CD4-positive, alpha-beta T cell treated with Interleukin-2 at 100 ng/mL for 4 hours (primary cell): ENCODE measurements around the gene HLA-DRA.
"Not testable (repeated sequence)": the region's sequence is repeated elsewhere in the genome, so short reads cannot be mapped to it uniquely, and the experiment has no call there.

Experiments used
- DNase-seq: peaks from one replicate; pipeline ENCODE4 v3.0.0-alpha.2; 2020; ENCODE audit warnings: low spot score

The HLA-DRA gene

GRCh38 chr6:32431142-32431541, 8.5 kb upstream of the HLA-DRA start:
- DNase-seq = no peak

GRCh38 chr6:32432050-32432450, 7.6 kb upstream of the HLA-DRA start:
- DNase-seq = peak; percentile 49

GRCh38 chr6:32433950-32434349, 5.7 kb upstream of the HLA-DRA start:
- not testable (repeated sequence) for DNase-seq

- no peak for DNase-seq
Measured at GRCh38 chr6:32436186-32436585, 3.5 kb upstream of the HLA-DRA start.

GRCh38 chr6:32436995-32437836, 2.5 kb upstream of the HLA-DRA start:
- DNase-seq = peak; percentile 49

- DNase-seq = no peak
Measured at GRCh38 chr6:32439139-32439538, 548 bp upstream of the HLA-DRA start.

- DNase-seq = no peak
Measured at GRCh38 chr6:32442243-32442667, 2.6 kb downstream of the HLA-DRA start.

GRCh38 chr6:32442977-32443552, 3.4 kb downstream of the HLA-DRA start:
- no peak for DNase-seq

- DNase-seq = no peak
Measured at GRCh38 chr6:32444433-32444832, 4.7 kb downstream of the HLA-DRA start.

GRCh38 chr6:32445321-32445854, 5.7 kb downstream of the HLA-DRA start:
- DNase-seq = no peak

- DNase-seq = no peak
Measured at GRCh38 chr6:32447932-32448331, 8.2 kb downstream of the HLA-DRA start.

- DNase-seq = no peak
Measured at GRCh38 chr6:32449088-32449736, 9.5 kb downstream of the HLA-DRA start.

- no peak for DNase-seq
Measured at GRCh38 chr6:32457054-32457453, 17.4 kb downstream of the HLA-DRA start.

- DNase-seq = no peak
Measured at GRCh38 chr6:32459781-32460424, 20.2 kb downstream of the HLA-DRA start.

GRCh38 chr6:32460528-32460927, 20.8 kb downstream of the HLA-DRA start:
- no peak for DNase-seq

- DNase-seq = no peak
Measured at GRCh38 chr6:32461493-32461892, 21.8 kb downstream of the HLA-DRA start.

GRCh38 chr6:32462609-32463008, 22.9 kb downstream of the HLA-DRA start:
- DNase-seq = no peak

GRCh38 chr6:32467743-32468503, 28.2 kb downstream of the HLA-DRA start:
- DNase-seq = not testable (repeated sequence)

GRCh38 chr6:32472781-32473375, 33.2 kb downstream of the HLA-DRA start:
- no peak for DNase-seq

GRCh38 chr6:32473376-32474348, 34.0 kb downstream of the HLA-DRA start:
- DNase-seq = not testable (repeated sequence)
